ENCODE data around the gene AKR1D1.

- no peak for TF ChIP-seq CTCF (IDR thresholded peaks at IDR 0.05)
- TF ChIP-seq POLR2A (IDR thresholded peaks at IDR 0.05): no peak
Observed at GRCh38 chr7:138116141-138116540, 39.9 kb downstream of the AKR1D1 start.
